SK-N-SH (cell line): ENCODE measurements around the gene FRA10AC1. TPM values are rescaled to one million over a fixed set of nuclear protein-coding genes. Genes with fewer than 3 reads are reported as not detected.

ENCODE experiments used
- CTCF ChIA-PET: fragments of 300-600, 350-600 bp; formaldehyde crosslinking; extraction: SDS; loops from one replicate; lab custom pipeline; 2021; lab: Yijun Ruan, JAX
- POLR2A ChIA-PET: fragments of 350-600 bp; sonication (Branson Sonifier 250); formaldehyde crosslinking; extraction: SDS; loops from one replicate; lab custom pipeline; 2020; ENCODE audit warnings: antibody characterized with exemption, inconsistent platforms; lab: Yijun Ruan, JAX
- DNase-seq: peaks from one replicate; pipeline ENCODE4 v3.0.0; 2012
- H2AFZ ChIP-seq: fragments of 200-600 bp; sonication (generic); 2 replicates; pipeline ENCODE4 v1.8.1; 2016; ENCODE audit warnings: antibody characterized with exemption, mild to moderate bottlenecking, low read depth
- H3F3A ChIP-seq: fragments of 200-600 bp; sonication (generic); replicated peaks from 2 replicates; pipeline ENCODE3; 2016; ENCODE audit warnings: antibody characterized with exemption, mild to moderate bottlenecking; ENCODE audit not compliant: insufficient read depth
- H3K27ac ChIP-seq, 2 experiments: fragments of 200-500 bp in 1 of 2; fragments of 200-600 bp in 1 of 2; sonication (Bioruptor generic) in 1 of 2; sonication (generic), shearing (Covaris generic) in 1 of 2; 2 replicates each; pipeline versions ENCODE4 v1.5.1 to v1.6.1; 2014 to 2016; ENCODE audit warnings: low read depth in 2 of 2, inconsistent platforms in 1 of 2, low read length in 1 of 2, mild to moderate bottlenecking in 1 of 2, mixed read lengths in 1 of 2
- H3K27me3 ChIP-seq: fragments of 200-600 bp; sonication (generic), shearing (Covaris generic); 2 replicates; pipeline ENCODE4 v1.6.1; 2016; ENCODE audit warnings: mixed run types; ENCODE audit not compliant: insufficient read depth
- H3K36me3 ChIP-seq, 2 experiments: fragments of 200-500 bp in 1 of 2; fragments of 200-600 bp in 1 of 2; sonication (Bioruptor generic) in 1 of 2; sonication (generic) in 1 of 2; replicated peaks in 1 of 2; 2 replicates each; pipeline versions ENCODE3 to v1.5.1; 2014 to 2016; ENCODE audit warnings: low read length in 1 of 2, mild to moderate bottlenecking in 1 of 2; ENCODE audit not compliant: insufficient read depth in 2 of 2, control insufficient read depth in 1 of 2
- H3K4me1 ChIP-seq, 2 experiments: fragments of 200-500 bp in 1 of 2; fragments of 200-600 bp in 1 of 2; sonication (Bioruptor generic) in 1 of 2; sonication (generic), shearing (Covaris generic) in 1 of 2; 2 replicates each; pipeline versions ENCODE4 v1.5.1 to v1.6.1; 2014 to 2016; ENCODE audit warnings: low read depth in 1 of 2, low read length in 1 of 2, mixed run types in 1 of 2; ENCODE audit not compliant: insufficient read depth in 2 of 2, control insufficient read depth in 1 of 2
- H3K4me2 ChIP-seq: fragments of 200-600 bp; sonication (generic), shearing (Covaris generic); 2 replicates; pipeline ENCODE4 v1.6.1; 2017; ENCODE audit warnings: mixed run types
- H3K4me3 ChIP-seq, 2 experiments: fragments of 200-500 bp in 1 of 2; fragments of 200-600 bp in 1 of 2; sonication (Bioruptor generic) in 1 of 2; sonication (generic), shearing (Covaris generic) in 1 of 2; 2 replicates each; pipeline versions ENCODE4 v1.5.1 to v1.8.1; 2014 to 2016; ENCODE audit warnings: low read depth in 2 of 2, inconsistent platforms in 1 of 2, low read length in 1 of 2, mild to moderate bottlenecking in 1 of 2, mixed read lengths in 1 of 2, moderate library complexity in 1 of 2
- H3K79me2 ChIP-seq: fragments of 200-600 bp; sonication (generic); 2 replicates; pipeline ENCODE4 v1.8.1; 2017; ENCODE audit warnings: mild to moderate bottlenecking; ENCODE audit not compliant: insufficient read depth
- H3K9ac ChIP-seq: fragments of 200-600 bp; sonication (generic); 2 replicates; pipeline ENCODE4 v1.6.1; 2017; ENCODE audit warnings: mixed run types
- H3K9me2 ChIP-seq: fragments of 200-600 bp; sonication (generic); 2 replicates; pipeline ENCODE4 v1.6.1; 2017; ENCODE audit warnings: mixed run types
- H3K9me3 ChIP-seq: fragments of 200-600 bp; sonication (generic); 2 replicates; pipeline ENCODE4 v1.6.1; 2017; ENCODE audit warnings: mixed run types, mild to moderate bottlenecking, moderate library complexity
- H4K20me1 ChIP-seq: fragments of 200-600 bp; sonication (generic); 2 replicates; pipeline ENCODE4 v1.6.1; 2017; ENCODE audit warnings: mild to moderate bottlenecking, mixed run types; ENCODE audit not compliant: insufficient read depth
- ELF1 ChIP-seq: IDR thresholded peaks from 2 replicates; pipeline ENCODE4 v1.4.0; 2012
- FOSL2 ChIP-seq: IDR thresholded peaks from 2 replicates; pipeline ENCODE4 v1.4.0; 2012; ENCODE audit warnings: low read depth, mild to moderate bottlenecking, moderate library complexity, borderline replicate concordance
- FOXM1 ChIP-seq: IDR thresholded peaks from 2 replicates; pipeline ENCODE4 v1.4.0; 2012; ENCODE audit warnings: low read depth, mild to moderate bottlenecking
- IRF3 ChIP-seq: fragments of 150-350 bp; IDR thresholded peaks from 2 replicates; pipeline ENCODE4 v1.6.1; 2016; ENCODE audit warnings: mild to moderate bottlenecking, low read depth, low read length
- JUND ChIP-seq: IDR thresholded peaks from 2 replicates; pipeline ENCODE4 v1.4.0; 2012
- NFIC ChIP-seq: IDR thresholded peaks from 2 replicates; pipeline ENCODE4 v1.4.0; 2012; ENCODE audit warnings: borderline replicate concordance
- RAD21 ChIP-seq: IDR thresholded peaks from 2 replicates; pipeline ENCODE4 v1.6.1; 2012; ENCODE audit warnings: mild to moderate bottlenecking, low read length
- RCOR1 ChIP-seq: fragments of 150-350 bp; IDR thresholded peaks from 2 replicates; pipeline ENCODE4 v1.6.1; 2017; ENCODE audit warnings: antibody characterized with exemption, low read length
- RFX5 ChIP-seq: IDR thresholded peaks from 2 replicates; pipeline ENCODE4 v1.6.1; 2012; ENCODE audit warnings: mild to moderate bottlenecking, improper control_type of control experiment, low read length
- SIN3A ChIP-seq: IDR thresholded peaks from 2 replicates; pipeline ENCODE4 v1.6.1; 2012; ENCODE audit warnings: low read depth, mild to moderate bottlenecking, low read length, moderate library complexity, borderline replicate concordance
- TAF1 ChIP-seq: IDR thresholded peaks from 2 replicates; pipeline ENCODE4 v1.6.1; 2012; ENCODE audit warnings: low read depth, mild to moderate bottlenecking, low read length, moderate library complexity, borderline replicate concordance
- TEAD4 ChIP-seq: IDR thresholded peaks from 2 replicates; pipeline ENCODE4 v1.4.0; 2012; ENCODE audit warnings: mild to moderate bottlenecking, borderline replicate concordance; ENCODE audit not compliant: insufficient read depth
- USF2 ChIP-seq: fragments of 150-350 bp; IDR thresholded peaks from 2 replicates; pipeline ENCODE4 v1.6.1; 2017; ENCODE audit warnings: antibody characterized with exemption, low read length, low read depth, borderline replicate concordance
- YY1 ChIP-seq: IDR thresholded peaks from 2 replicates; pipeline ENCODE4 v1.4.0; 2012; ENCODE audit warnings: low read depth, mild to moderate bottlenecking
- WGBS: methylation state at CpG from one replicate; pipeline ENCODE4 v1.1.6; 2017; ENCODE audit warnings: low lambda C conversion rate; 5-methylcytosine and 5-hydroxymethylcytosine counted together
- polyA plus RNA-seq, 3 experiments: library from polyadenylated mRNA; depleted of rRNA; stranded (reverse); fragments of >200 nt; gene quantifications; 2 replicates each; pipeline ENCODE4 v1.2.3, GENCODE V29; 2012
- TF ChIP-seq, protein P1 (sequence below): fragments of 200-600 bp; sonication (generic); IDR thresholded peaks from 2 replicates; pipeline ENCODE4 v1.6.1; 2017; ENCODE audit warnings: antibody characterized with exemption, mild to moderate bottlenecking, moderate library complexity
- TF ChIP-seq, protein P2 (sequence below): IDR thresholded peaks from 2 replicates; pipeline ENCODE4 v1.6.1; 2012; ENCODE audit warnings: mild to moderate bottlenecking, low read depth, low read length, moderate library complexity

The FRA10AC1 gene
- polyA plus RNA-seq, 1 of the 3 experiments (the other 2 are of a cell fraction), result 3.9 TPM

DNA sequence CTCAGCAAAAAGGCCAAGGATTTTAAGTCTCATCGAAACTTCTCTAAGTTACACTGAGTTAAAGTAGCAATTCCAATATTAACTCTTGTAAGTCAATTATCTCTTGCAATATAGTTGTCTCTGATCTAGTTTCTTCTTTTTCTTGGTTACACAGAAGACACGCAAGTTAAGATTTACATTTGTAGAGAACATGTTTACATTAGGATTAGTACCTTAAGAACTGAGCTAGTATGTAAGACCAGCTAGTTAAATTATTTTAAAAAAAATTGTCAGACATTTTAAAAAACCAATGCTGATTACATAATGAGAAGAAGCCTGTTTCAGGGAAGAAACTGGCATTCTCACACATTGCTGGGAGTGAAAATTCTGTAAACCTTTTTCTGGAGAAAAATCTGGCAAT is 31.4 kb downstream of the FRA10AC1 start:
- no peaks in the 10 kb centered on the region for H3K27me3 ChIP-seq
- no peak overlapping the region for H3K27ac ChIP-seq
- no peak overlapping the region for H3K4me3 ChIP-seq
- no peaks in the 10 kb centered on the region for H3K4me1 ChIP-seq
- no peaks in the 10 kb centered on the region for H4K20me1 ChIP-seq
- H3F3A ChIP-seq, result no peaks in the 10 kb centered on the region
- H3K9me3 ChIP-seq, result no peaks in the 10 kb centered on the region
- ChIA-PET CTCF (interaction anchor here (1.2 to 1.9 kb wide), 3 partner anchors 9 to 116 kb away, joined by 3 to 8 read pairs (median 4); partner anchors contain the start of gene FRA10AC1), POLR2A (no interaction called here)
- no peak overlapping the region for H2AFZ ChIP-seq
- no peak overlapping the region for H3K4me2 ChIP-seq
- no peak overlapping the region for H3K9ac ChIP-seq
- no peaks in the 10 kb centered on the region for H3K9me2 ChIP-seq
- WGBS, result 100% methylated on average over 2 of the region's 2 CpGs
- TF ChIP-seq JUND, result no peak
- TF ChIP-seq RAD21, result no peak
- TF ChIP-seq RFX5, result no peak
- TF ChIP-seq TEAD4, result no peak
- no peak for TF ChIP-seq USF2
- TF ChIP-seq ELF1, result no peak
- TF ChIP-seq, protein P1, sequence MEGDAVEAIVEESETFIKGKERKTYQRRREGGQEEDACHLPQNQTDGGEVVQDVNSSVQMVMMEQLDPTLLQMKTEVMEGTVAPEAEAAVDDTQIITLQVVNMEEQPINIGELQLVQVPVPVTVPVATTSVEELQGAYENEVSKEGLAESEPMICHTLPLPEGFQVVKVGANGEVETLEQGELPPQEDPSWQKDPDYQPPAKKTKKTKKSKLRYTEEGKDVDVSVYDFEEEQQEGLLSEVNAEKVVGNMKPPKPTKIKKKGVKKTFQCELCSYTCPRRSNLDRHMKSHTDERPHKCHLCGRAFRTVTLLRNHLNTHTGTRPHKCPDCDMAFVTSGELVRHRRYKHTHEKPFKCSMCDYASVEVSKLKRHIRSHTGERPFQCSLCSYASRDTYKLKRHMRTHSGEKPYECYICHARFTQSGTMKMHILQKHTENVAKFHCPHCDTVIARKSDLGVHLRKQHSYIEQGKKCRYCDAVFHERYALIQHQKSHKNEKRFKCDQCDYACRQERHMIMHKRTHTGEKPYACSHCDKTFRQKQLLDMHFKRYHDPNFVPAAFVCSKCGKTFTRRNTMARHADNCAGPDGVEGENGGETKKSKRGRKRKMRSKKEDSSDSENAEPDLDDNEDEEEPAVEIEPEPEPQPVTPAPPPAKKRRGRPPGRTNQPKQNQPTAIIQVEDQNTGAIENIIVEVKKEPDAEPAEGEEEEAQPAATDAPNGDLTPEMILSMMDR, result no peak
- TF ChIP-seq FOXM1, result no peak
- no peak for TF ChIP-seq TAF1
- TF ChIP-seq SIN3A, result no peak
- no peak for TF ChIP-seq NFIC
- TF ChIP-seq RCOR1, result no peak
- TF ChIP-seq, protein P2, sequence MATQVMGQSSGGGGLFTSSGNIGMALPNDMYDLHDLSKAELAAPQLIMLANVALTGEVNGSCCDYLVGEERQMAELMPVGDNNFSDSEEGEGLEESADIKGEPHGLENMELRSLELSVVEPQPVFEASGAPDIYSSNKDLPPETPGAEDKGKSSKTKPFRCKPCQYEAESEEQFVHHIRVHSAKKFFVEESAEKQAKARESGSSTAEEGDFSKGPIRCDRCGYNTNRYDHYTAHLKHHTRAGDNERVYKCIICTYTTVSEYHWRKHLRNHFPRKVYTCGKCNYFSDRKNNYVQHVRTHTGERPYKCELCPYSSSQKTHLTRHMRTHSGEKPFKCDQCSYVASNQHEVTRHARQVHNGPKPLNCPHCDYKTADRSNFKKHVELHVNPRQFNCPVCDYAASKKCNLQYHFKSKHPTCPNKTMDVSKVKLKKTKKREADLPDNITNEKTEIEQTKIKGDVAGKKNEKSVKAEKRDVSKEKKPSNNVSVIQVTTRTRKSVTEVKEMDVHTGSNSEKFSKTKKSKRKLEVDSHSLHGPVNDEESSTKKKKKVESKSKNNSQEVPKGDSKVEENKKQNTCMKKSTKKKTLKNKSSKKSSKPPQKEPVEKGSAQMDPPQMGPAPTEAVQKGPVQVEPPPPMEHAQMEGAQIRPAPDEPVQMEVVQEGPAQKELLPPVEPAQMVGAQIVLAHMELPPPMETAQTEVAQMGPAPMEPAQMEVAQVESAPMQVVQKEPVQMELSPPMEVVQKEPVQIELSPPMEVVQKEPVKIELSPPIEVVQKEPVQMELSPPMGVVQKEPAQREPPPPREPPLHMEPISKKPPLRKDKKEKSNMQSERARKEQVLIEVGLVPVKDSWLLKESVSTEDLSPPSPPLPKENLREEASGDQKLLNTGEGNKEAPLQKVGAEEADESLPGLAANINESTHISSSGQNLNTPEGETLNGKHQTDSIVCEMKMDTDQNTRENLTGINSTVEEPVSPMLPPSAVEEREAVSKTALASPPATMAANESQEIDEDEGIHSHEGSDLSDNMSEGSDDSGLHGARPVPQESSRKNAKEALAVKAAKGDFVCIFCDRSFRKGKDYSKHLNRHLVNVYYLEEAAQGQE, result no peak
- TF ChIP-seq FOSL2, result no peak
- TF ChIP-seq YY1, result no peak
- no peak for TF ChIP-seq IRF3
- H3K79me2 ChIP-seq, result no peaks in the 10 kb centered on the region
- DNase-seq, result no peak
- H3K36me3 ChIP-seq, result peaks cover 63 to 81% of the 10 kb centered on the region in 2 experiments
